Tibial artery (tissue), 4 donors: ENCODE data around the gene CABLES2.

ENCODE experiments used
- DNase-seq, 2 donors: peaks; one replicate each; pipeline ENCODE4 v3.0.0-alpha.2; 2019
- H3K27ac ChIP-seq, 2 donors: fragments of 200-600 bp; sonication (generic) in 1 of 2; 1 replicate in 1 of 2; 2 replicates in 1 of 2; pipeline ENCODE4 v1.5.1; 2018 to 2019; ENCODE audit warnings: mild to moderate bottlenecking in 1 of 2
- H3K27me3 ChIP-seq, 2 donors: fragments of 200-600 bp; sonication (generic) in 1 of 2; one replicate each; pipeline versions ENCODE4 v1.5.1 to v1.6.0; 2016 to 2019
- H3K36me3 ChIP-seq, 3 donors: fragments of 200-600 bp; sonication (generic) in 2 of 3; one replicate each; pipeline ENCODE4 v1.5.1; 2016 to 2019; ENCODE audit warnings: mild to moderate bottlenecking in 2 of 3
- H3K4me1 ChIP-seq, 4 donors: fragments of 200-600 bp; sonication (generic) in 2 of 4; 1 replicate in 3 of 4; 2 replicates in 1 of 4; pipeline ENCODE4 v1.5.1; 2016 to 2019
- H3K4me3 ChIP-seq, 2 donors: fragments of 200-600 bp; sonication (generic) in 1 of 2; 1 replicate in 1 of 2; 2 replicates in 1 of 2; pipeline ENCODE4 v1.5.1; 2018 to 2019; ENCODE audit warnings: mild to moderate bottlenecking in 2 of 2
- H3K9me3 ChIP-seq, 3 donors: fragments of 200-600 bp; sonication (generic) in 1 of 3; one replicate each; pipeline ENCODE4 v1.5.1; 2016 to 2019
- intact Hi-C: fragments of 100-400 bp; cut with DNase I; formaldehyde crosslinking; loops from one replicate; pipeline ENCODE4 v1.15.0; 2023; ENCODE audit warnings: low total_unique reads
- TF ChIP-seq, protein P1 (sequence below), 2 experiments: fragments of 200-600 bp in 1 of 2; fragments of 450-650 bp in 1 of 2; IDR thresholded peaks; one replicate each; pipeline ENCODE4 v1.5.1; 2017 to 2019; ENCODE audit warnings: antibody characterized with exemption in 2 of 2, mild to moderate bottlenecking in 1 of 2, moderate library complexity in 1 of 2

The CABLES2 gene

GRCh38 chr20:62350629-62351422 lies 56.3 kb downstream of the CABLES2 start:
- Histone ChIP-seq H3K27me3 (no peaks in the 10 kb centered on the region), H3K4me3 (no peak overlapping the region), H3K36me3 (peaks cover 53 to 56% (median 54%) of the 10 kb centered on the region in 3 donors), H3K4me1 (peaks cover 12 to 43% (median 39%) of the 10 kb centered on the region in 4 donors), H3K27ac (peak overlapping the region; percentile 26 to 97), H3K9me3 (no peaks in the 10 kb centered on the region)
- TF ChIP-seq, protein P1, sequence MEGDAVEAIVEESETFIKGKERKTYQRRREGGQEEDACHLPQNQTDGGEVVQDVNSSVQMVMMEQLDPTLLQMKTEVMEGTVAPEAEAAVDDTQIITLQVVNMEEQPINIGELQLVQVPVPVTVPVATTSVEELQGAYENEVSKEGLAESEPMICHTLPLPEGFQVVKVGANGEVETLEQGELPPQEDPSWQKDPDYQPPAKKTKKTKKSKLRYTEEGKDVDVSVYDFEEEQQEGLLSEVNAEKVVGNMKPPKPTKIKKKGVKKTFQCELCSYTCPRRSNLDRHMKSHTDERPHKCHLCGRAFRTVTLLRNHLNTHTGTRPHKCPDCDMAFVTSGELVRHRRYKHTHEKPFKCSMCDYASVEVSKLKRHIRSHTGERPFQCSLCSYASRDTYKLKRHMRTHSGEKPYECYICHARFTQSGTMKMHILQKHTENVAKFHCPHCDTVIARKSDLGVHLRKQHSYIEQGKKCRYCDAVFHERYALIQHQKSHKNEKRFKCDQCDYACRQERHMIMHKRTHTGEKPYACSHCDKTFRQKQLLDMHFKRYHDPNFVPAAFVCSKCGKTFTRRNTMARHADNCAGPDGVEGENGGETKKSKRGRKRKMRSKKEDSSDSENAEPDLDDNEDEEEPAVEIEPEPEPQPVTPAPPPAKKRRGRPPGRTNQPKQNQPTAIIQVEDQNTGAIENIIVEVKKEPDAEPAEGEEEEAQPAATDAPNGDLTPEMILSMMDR (IDR thresholded peaks at IDR 0.05) = no peak
- no peak for DNase-seq
- intact Hi-C loops = loop anchor here (5.0 kb wide), 1 partner anchor 34 kb away; no protein-coding TSS in a partner anchor

DNA sequence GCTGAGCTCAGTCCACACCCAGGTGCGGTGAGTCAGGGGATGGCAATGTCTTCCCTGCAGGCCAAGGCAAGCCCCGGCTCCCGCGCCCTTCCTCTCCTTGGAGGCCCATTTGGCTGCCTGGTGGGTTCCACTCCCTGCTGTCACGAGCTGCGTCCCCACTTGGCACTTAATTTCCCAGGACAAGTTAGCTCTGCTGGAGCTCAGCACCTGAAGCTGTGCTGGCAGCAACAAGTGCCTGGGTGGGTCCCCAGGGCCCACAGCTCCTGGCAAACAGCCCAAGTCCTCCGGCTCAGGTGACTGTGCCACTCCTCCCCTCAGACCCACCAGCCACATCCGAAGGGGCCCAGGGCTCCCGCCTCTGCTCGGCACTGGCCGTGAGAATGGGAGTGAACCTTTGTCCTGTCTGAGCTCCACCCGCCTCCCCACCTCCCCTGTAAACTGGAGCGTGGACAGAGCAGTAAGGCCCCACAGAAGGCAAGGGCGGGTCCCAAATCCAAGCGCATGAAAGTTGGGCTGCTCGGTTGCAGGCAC lies 56.9 kb downstream of the CABLES2 start:
- peaks cover 58 to 62% (median 59%) of the 10 kb centered on the region in 3 donors for H3K36me3 ChIP-seq

DNA sequence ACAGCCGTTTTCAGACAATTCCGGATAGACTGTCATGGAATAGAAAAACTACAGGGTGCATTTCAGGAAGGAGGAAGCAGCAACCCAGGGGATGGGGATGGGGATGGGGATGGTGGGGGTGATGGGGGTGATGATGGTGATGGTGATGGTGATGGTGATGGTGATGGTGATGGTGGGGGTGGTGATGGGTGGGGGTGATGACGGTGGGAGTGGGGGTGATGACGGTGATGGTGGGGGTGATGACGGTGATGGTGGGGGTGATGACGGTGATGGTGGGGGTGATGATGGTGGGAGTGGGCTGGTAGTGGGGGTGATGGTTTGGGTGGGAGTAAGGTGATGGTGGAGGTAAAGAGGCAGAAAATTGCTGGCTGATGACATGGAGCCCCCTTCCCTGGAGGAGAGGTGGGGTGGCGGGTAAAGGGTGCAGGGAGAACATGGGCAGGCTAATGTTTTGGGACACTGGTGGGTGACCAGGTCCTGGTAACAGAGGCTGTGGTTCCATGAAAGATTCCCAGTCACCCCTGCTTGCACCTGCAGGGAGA lies 57.5 kb downstream of the CABLES2 start:
- TF ChIP-seq, protein P1 (IDR thresholded peaks at IDR 0.05) = no peak
- H3K4me1 ChIP-seq = peaks cover 5 to 31% (median 27%) of the 10 kb centered on the region in 4 donors
- no peak overlapping the region for H3K4me3 ChIP-seq
- H3K9me3 ChIP-seq = no peaks in the 10 kb centered on the region
- no peak for DNase-seq
- H3K36me3 ChIP-seq = peaks cover 61 to 68% (median 64%) of the 10 kb centered on the region in 3 donors
- intact Hi-C loops = loop anchor here (5.0 kb wide), 1 partner anchor 32 kb away; no protein-coding TSS in a partner anchor
- H3K27me3 ChIP-seq = no peaks in the 10 kb centered on the region
- H3K27ac ChIP-seq = peak overlapping the region in 1 of 2 donors; percentile 97

More for the DNA sequence above, 56.9 kb downstream of the CABLES2 start:
- Histone ChIP-seq H3K27ac (peak overlapping the region; percentile 26 to 97), H3K27me3 (no peaks in the 10 kb centered on the region), H3K9me3 (no peaks in the 10 kb centered on the region), H3K4me3 (no peak overlapping the region), H3K4me1 (peaks cover 7 to 37% (median 32%) of the 10 kb centered on the region in 4 donors)
- DNase-seq = no peak
- intact Hi-C loops = loop anchor here (5.0 kb wide), 1 partner anchor 33 kb away; no protein-coding TSS in a partner anchor
- TF ChIP-seq, protein P1 (IDR thresholded peaks at IDR 0.05) = no peak

DNA sequence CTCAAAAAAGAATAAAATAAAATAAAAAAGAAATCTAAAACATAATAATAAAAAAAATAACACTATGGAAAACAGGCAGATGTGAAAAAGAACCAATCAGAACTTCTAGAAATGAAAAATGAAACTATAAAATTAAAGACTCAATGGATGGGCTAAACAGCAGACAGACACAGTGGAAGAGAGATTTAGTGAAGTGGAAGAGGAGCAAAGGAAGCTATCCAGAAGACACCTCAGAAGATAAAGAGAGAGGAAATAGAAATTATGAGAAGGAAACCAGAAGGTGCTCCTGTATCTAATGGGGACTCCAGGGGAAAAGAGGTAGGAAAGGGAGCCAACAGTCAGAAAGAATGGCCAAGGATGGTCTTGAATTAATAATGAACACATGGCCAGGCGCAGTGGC lies 58.5 kb downstream of the CABLES2 start:
- Histone ChIP-seq H3K4me1 (peaks cover 5 to 21% (median 17%) of the 10 kb centered on the region in 4 donors), H3K27ac (no peak overlapping the region), H3K9me3 (no peaks in the 10 kb centered on the region), H3K27me3 (no peaks in the 10 kb centered on the region), H3K36me3 (peaks cover 71 to 76% (median 74%) of the 10 kb centered on the region in 3 donors), H3K4me3 (no peak overlapping the region)
- intact Hi-C loops = no loop called here
- TF ChIP-seq, protein P1 (IDR thresholded peaks at IDR 0.05) = no peak
- DNase-seq = no peak

DNA sequence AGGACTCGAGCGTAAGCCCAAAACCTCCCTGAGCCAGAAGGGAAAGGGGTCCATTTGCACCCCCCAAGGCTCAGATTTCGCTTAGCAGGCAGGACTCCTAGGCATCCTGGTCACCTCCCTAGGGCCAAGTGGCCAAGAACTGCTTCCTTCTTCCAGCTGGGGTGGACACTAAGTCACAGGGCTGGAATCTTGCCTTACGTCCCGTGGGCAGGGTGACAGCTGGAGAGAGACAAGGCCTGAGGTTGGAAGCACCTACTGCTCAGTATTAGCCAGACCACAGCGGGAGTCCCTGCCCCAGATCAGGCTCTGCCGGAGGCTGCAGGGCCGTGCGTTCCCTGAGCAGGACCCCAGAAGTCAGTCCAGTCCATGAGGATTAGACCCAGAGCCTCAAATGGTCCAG lies 59.6 kb downstream of the CABLES2 start:
- H3K36me3 ChIP-seq = peaks cover 70 to 83% (median 76%) of the 10 kb centered on the region in 3 donors
- DNase-seq = no peak
- intact Hi-C loops = no loop called here
- H3K27me3 ChIP-seq = no peaks in the 10 kb centered on the region
- no peak overlapping the region for H3K4me3 ChIP-seq
- H3K4me1 ChIP-seq = peaks cover under 1 to 9% (median 5%) of the 10 kb centered on the region in 4 donors
- no peaks in the 10 kb centered on the region for H3K9me3 ChIP-seq
- H3K27ac ChIP-seq = no peak overlapping the region
- TF ChIP-seq, protein P1 (IDR thresholded peaks at IDR 0.05) = no peak
